Epithelial cell of proximal tubule (primary cell): ENCODE measurements around the gene FAM151A. TPM values are rescaled to one million over a fixed set of nuclear protein-coding genes. Genes with fewer than 3 reads are reported as not detected.

Experiments
- DNase-seq: peaks from one replicate; pipeline ENCODE4 v3.0.0-alpha.2; 2011; ENCODE audit warnings: low read depth
- H3K4me3 ChIP-seq: 2 replicates; pipeline ENCODE4 v1.5.1; 2011; ENCODE audit warnings: low read depth, mild to moderate bottlenecking, low read length
- CTCF ChIP-seq: conservative IDR thresholded peaks from 2 replicates; pipeline ENCODE4 v1.5.1; 2012; ENCODE audit warnings: low read depth, mild to moderate bottlenecking, low read length
- total RNA-seq: library from RNA; depleted of rRNA; stranded (reverse); fragments of >200 nt; gene quantifications from 2 replicates; pipeline ENCODE4 v1.2.3, GENCODE V29; 2015

FAM151A gene
- total RNA-seq, 1 donor from 2014 or later = not detected

GRCh38 chr1:54570161-54570560, 53.2 kb downstream of the FAM151A start:
- TF ChIP-seq CTCF = no peak
- no peak overlapping the region for H3K4me3 ChIP-seq

GRCh38 chr1:54569339-54569738, 54.0 kb downstream of the FAM151A start:
- DNase-seq = no peak
- H3K4me3 ChIP-seq = no peak overlapping the region
- TF ChIP-seq CTCF = no peak

More at GRCh38 chr1:54570161-54570560, 53.2 kb downstream of the FAM151A start:
- no peak for DNase-seq

GRCh38 chr1:54567961-54568360, 55.4 kb downstream of the FAM151A start:
- no peak for TF ChIP-seq CTCF
- H3K4me3 ChIP-seq = no peak overlapping the region
- no peak for DNase-seq

- TF ChIP-seq CTCF = no peak
- DNase-seq = no peak
- no peak overlapping the region for H3K4me3 ChIP-seq
Observed at GRCh38 chr1:54566438-54567141, 56.7 kb downstream of the FAM151A start.

- no peak for TF ChIP-seq CTCF
- no peak for DNase-seq
- no peak overlapping the region for H3K4me3 ChIP-seq
Observed at GRCh38 chr1:54565113-54565501, 58.2 kb downstream of the FAM151A start.

- DNase-seq = no peak
- TF ChIP-seq CTCF = no peak
- H3K4me3 ChIP-seq = no peak overlapping the region
Observed at GRCh38 chr1:54564312-54565112, 58.8 kb downstream of the FAM151A start.

GRCh38 chr1:54559771-54560231, 63.5 kb downstream of the FAM151A start:
- TF ChIP-seq CTCF = no peak
- no peak for DNase-seq
- no peak overlapping the region for H3K4me3 ChIP-seq
